GM11168 (cell line): ENCODE results near the gene PCSK5.
"Not testable (repeated sequence)": the region's sequence is repeated elsewhere in the genome, so short reads cannot be mapped to it uniquely, and the experiment has no call there.

Experiments used
- in situ Hi-C: fragments of 300-500 bp; cut with MboI; formaldehyde crosslinking; loops from one replicate; pipeline ENCODE4 v1.12.0; 2022; ENCODE audit warnings: low sequenced_read_pairs; ENCODE audit not compliant: unreplicated experiment

Gene PCSK5

GRCh38 chr9:76038431-76038830 is 148.0 kb downstream of the PCSK5 start:
- in situ Hi-C loops = no loop called here

- in situ Hi-C loops = no loop called here
These were observed 153.9 kb downstream of the PCSK5 start for GRCh38 chr9:76044266-76044819.

DNA sequence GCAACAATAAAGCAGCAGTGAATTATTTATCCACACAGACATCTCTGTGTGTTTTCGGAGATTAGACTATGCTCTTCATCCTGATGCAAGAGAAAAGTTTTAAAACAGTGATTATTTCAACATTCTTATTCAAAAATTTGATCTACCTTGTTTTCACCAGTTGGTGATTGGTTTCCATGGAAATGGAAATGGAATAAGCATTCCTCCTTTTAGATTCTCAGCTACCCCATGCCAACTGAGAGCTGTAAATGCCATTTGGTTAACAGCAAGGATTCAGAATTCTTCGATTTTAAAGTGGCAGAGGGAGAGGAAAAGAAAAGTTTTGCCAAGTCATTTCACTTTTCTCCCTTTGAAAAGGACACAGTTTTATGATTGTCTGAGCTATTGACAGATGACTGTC is 154.7 kb downstream of the PCSK5 start:
- in situ Hi-C loops = no loop called here

GRCh38 chr9:76049341-76049740 is 158.9 kb downstream of the PCSK5 start:
- in situ Hi-C loops = no loop called here

GRCh38 chr9:76067696-76068095 is 177.2 kb downstream of the PCSK5 start:
- in situ Hi-C loops = no loop called here

GRCh38 chr9:76077537-76077936 is 187.1 kb downstream of the PCSK5 start:
- in situ Hi-C loops = no loop called here

DNA sequence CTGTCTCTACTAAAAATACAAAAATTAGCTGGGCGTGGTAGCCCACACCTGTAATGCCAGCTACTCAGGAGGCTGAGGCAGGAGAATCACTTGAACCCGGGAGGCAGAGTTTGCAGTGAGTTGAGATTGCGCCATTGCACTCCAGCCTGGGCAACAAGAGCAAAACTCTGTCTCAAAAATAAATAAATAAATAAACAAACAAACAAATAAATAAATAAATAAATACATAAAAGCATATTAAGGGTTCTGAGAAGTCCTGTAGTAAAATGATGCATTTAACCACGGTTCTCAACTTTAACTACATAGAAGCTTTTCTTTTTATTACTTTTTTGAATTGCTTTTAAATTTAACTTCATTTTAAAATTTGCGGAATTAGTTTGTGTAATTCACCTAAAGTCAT is 190.8 kb downstream of the PCSK5 start:
- in situ Hi-C loops = not testable (repeated sequence)

DNA sequence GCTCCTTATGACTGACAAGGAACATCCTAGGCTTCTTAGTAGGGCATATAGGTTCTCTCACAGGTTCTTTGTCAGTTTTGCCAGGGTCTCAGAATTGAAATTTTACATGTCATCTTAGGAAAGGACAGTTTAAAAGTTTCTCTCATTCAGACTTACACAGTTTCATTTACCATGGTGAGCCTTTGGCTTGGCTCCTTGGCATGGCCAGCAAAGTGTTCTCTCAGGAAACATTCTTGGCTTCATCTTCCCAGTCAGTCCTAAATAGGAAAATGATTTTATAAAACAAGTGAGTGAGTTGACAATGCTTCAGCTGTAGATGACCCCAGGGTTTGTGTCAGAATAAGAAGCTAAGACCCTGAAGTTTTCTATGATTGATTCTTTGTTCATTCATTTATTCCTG is 191.6 kb downstream of the PCSK5 start:
- in situ Hi-C loops = no loop called here

DNA sequence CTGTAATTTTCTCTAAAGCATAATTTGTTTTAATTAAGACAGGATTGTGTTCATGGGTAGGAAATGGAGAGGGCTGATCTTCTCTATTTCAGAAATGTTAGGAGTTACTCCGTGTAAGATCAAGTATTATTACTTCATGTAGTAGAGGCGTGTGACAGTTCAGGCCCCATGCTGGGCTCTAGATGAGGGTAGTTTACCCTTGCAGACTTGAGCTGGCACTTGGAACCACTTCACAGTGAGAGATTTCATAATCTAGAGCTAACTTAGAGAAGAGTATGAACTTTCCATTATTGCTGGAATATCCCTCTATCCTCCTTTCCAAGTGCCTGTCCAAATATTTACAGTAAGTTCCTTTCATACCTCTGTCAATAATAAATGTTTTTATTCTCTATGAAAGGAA is 195.1 kb downstream of the PCSK5 start:
- in situ Hi-C loops = no loop called here

- in situ Hi-C loops = no loop called here
These were observed 196.1 kb downstream of the PCSK5 start for GRCh38 chr9:76086539-76086938.

GRCh38 chr9:76087976-76088375 is 197.5 kb downstream of the PCSK5 start:
- in situ Hi-C loops = no loop called here

DNA sequence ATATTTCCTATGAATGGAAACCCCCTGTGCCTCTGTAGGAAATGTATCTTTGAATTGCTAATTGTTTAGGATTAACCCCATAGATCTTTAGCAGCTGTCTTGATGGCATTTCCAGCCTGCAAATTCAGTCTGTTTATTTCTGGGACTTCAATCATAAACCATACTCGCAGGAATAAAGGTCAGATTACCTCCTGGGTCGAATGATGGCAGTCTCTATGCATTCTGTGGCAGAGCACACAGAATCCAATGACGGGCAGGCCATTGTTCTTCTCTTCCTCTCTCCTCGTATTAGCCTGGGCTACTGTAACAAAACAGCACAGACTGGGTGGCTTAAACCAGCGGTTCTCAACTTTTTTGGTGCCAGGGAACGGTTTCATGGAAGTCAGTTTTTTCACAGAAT is 199.9 kb downstream of the PCSK5 start:
- in situ Hi-C loops = no loop called here

- in situ Hi-C loops = no loop called here
These were observed 200.4 kb downstream of the PCSK5 start for GRCh38 chr9:76090909-76091308.

DNA sequence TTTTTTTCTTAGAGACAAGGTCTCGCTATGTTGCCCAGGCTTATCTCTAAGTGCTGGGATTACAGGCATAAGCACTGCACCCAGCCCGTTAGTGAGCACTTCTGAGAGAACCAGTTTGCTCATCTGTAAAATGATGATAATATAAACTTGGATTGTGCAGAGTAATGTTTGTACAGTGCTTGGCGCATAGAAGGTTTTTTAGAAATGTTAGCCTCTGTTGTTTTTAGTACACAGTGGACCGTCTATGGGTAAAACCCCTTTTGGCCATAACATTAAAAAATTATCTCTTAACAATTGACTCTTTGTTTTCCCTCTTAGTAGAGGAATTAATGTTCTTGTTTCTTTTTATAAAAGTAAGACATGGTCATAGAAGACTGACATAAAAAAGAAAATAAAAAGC is 202.1 kb downstream of the PCSK5 start:
- in situ Hi-C loops = no loop called here

DNA sequence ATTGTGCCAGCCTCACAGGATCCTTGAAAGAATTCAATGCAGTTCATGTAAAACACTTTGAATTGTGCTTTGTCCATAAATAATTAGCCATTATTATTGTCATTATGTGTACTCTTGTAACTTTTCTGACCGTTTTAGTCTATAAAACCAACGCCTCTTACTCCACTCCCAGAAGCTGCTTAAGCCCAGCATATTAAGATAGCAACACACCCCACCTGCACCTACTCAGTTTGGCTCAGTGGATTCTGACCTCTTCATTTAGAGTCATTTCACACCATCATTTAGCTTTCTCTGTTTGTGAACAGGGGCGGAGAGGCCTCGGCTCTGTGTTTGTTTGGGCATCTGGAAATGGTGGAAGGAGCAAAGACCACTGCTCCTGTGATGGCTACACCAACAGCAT is 205.1 kb downstream of the PCSK5 start:
- in situ Hi-C loops = no loop called here

DNA sequence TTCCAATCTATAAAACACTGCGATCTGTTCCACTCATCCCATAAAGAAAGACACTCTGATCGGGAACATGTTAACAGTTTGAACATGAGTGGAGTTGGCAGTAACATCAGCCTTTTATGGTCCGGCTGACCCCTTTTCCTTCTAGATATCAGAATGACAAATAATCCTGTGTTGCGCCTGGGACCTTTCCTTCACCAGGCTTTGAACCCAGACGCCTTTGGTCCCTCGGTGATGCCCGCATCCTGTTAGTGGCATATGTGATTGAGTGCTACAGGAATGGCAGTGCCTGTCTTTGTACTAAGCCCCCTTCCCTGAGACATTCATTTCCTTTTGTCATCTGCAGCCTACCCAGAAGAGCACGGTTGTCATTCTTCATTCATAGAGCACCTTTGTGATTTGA is 209.0 kb downstream of the PCSK5 start:
- in situ Hi-C loops = no loop called here

DNA sequence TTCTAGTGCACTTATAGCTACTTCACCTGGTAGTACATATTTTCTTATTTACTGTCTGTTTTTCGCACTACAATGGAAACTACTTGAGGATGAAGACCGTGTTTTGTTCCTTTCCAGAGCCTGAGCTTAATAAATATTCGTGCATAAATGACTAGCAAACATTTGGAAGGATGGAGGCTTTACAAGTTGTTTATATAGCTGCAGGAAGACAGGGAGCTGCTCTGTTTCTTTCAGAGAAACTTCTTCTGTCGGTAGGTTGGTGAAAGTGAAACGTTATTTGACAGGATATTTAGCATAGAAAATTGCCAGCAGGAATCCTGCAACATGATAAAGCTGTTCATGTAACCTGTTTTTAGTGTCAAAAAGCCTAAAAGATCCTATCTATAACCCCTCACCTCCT is 210.6 kb downstream of the PCSK5 start:
- in situ Hi-C loops = no loop called here

DNA sequence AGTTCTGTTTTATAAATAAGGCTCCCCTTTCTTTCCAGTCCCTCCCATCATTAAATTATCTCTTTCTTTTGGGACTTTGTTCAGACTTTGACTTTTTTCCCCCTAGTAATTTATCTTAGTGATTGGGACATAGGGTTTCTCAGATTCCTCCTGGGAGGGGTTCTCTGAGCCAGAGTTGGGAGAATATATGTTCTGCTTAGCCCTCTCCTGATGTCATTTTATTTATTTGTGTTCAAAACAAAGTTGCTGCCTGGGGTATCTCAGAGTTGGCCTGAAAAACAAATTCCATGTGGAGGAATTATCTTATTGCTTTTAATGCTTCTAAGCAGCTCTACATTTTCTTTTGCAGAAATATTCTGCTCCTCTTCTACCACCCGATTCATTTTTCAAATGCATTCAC is 211.0 kb downstream of the PCSK5 start:
- in situ Hi-C loops = no loop called here

DNA sequence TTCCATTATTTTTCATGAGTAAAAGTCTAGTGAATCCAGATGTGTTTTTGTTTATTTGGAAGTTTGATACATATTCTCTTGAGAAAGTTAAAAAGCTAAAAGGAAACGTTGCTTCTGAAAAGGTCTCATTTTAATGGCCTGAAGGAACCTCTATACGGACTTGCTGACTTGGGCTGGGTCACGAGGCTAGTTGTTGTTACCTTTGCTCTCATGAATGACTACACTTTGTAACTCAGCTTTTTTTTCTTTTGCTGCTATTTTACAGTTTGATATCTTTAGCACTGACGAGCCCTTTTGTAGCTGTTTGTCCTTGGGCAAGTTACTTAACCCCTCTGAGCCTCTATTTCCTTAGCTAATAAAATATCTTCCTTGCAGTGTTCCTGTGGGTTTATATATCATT is 211.5 kb downstream of the PCSK5 start:
- in situ Hi-C loops = no loop called here

DNA sequence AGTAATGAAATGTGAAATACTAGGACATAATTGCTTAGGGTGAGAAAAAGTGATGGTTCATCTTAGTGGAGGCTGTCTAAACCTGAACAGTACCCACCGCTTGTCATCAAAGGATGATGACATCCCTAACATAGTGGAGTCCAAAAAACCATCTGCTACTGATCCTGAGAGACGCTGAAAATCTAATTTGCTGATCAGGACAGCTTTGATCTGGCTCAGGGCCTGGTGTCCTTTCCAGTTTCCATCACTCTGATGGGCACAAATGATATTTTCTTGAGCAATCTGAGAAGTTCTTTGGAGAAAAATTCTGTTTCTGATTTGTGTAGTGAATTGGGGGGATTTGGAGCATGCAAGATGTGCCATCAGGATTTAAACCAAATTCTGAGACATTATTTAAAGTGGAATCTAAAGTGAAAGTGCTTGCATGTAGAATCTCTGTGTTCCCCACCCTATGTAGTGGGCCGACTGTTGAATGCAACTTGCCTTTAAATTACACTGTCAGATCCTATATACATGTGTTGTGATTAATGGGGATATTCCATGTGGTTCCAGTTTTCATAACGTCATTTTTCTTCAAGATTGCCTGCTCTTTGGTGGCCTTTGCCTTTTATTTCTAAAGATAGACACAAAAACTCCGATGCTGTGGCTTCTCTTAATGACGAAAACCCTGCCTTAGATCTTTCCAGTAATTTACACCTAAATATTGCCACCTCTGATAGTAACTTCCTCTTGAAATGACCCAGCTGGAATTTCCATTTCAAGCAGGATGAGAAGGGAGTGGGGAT is 213.2 kb downstream of the PCSK5 start:
- in situ Hi-C loops = no loop called here

- in situ Hi-C loops = no loop called here
These were observed 217.0 kb downstream of the PCSK5 start for GRCh38 chr9:76107482-76107881.

DNA sequence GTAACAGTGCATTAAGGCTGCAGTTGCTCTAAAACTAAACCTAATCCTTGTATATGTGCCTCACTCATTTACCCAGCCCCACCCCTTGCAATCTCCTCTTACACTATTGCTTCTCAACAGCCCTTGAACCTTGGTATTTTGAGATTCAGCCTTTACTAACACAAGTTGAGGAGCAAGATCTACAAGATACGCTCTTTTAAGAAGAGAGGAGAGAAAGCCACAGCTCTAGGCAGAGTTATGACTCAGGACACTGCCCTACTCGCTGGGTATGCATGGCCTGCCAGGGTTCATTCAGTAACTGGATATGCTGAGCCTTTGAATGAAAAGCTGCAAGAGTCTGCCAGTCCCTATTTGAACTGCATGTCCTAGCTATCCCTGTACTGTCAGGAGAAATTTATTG is 219.5 kb downstream of the PCSK5 start:
- in situ Hi-C loops = no loop called here
